IMR-90 (cell line): ENCODE measurements around the gene AFAP1L2. TPM values are rescaled to one million over a fixed set of nuclear protein-coding genes. Genes with fewer than 3 reads are reported as not detected.

Experiments
- ATAC-seq: fragments of 200-7000 bp; cut with Tn5 transposase; 2 replicates; pipeline ENCODE4 v1.9.1; 2020; ENCODE audit warnings: low read depth, mild to moderate bottlenecking, moderate library complexity
- BruUV-seq: library from RNA; stranded (reverse); fragments of 400-500 nt; replicated peaks from 2 replicates; lab custom pipeline; 2021; lab: Mats Ljungman, UMichigan
- CTCF ChIA-PET: fragments of 300-600 bp; formaldehyde crosslinking; extraction: SDS; loops from one replicate; lab custom pipeline; 2021; ENCODE audit warnings: antibody characterized with exemption; lab: Yijun Ruan, JAX
- POLR2A ChIA-PET: fragments of 300-600 bp; sonication (Branson Sonifier 250); formaldehyde crosslinking; loops from one replicate; lab custom pipeline; 2022; ENCODE audit warnings: antibody characterized with exemption; ENCODE audit not compliant: unreplicated experiment; lab: Charles Lee
- DNase-seq: peaks from one replicate; pipeline ENCODE4 v3.0.0; 2013
- H2AFZ ChIP-seq: replicated peaks from 2 replicates; pipeline ENCODE3; 2013; ENCODE audit warnings: low read length, mild to moderate bottlenecking; ENCODE audit not compliant: poor library complexity
- H2AK5ac ChIP-seq: 2 replicates; pipeline ENCODE4 v1.6.1; 2013; ENCODE audit warnings: low read depth, low read length, inconsistent platforms
- H2AK9ac ChIP-seq: replicated peaks from 2 replicates; pipeline ENCODE3; 2013; ENCODE audit warnings: mild to moderate bottlenecking, low read depth, low read length, moderate library complexity; ENCODE audit not compliant: poor library complexity
- H2BK120ac ChIP-seq: 2 replicates; pipeline ENCODE4 v1.6.1; 2013; ENCODE audit warnings: low read depth, low read length, inconsistent platforms
- H2BK15ac ChIP-seq: 3 replicates; pipeline ENCODE4 v1.6.1; 2013; ENCODE audit warnings: low read depth, low read length, inconsistent platforms
- H2BK20ac ChIP-seq: 2 replicates; pipeline ENCODE4 v1.6.1; 2013; ENCODE audit warnings: low read depth, mild to moderate bottlenecking, inconsistent platforms, low read length, moderate library complexity
- H2BK5ac ChIP-seq: 2 replicates; pipeline ENCODE4 v1.6.1; 2013; ENCODE audit warnings: mild to moderate bottlenecking, low read depth, low read length, inconsistent platforms; ENCODE audit not compliant: poor library complexity, severe bottlenecking
- H3K14ac ChIP-seq: replicated peaks from 2 replicates; pipeline ENCODE4 v1.6.1; 2013; ENCODE audit warnings: low read depth, low read length, inconsistent platforms
- H3K18ac ChIP-seq: 2 replicates; pipeline ENCODE4 v1.6.1; 2013; ENCODE audit warnings: low read depth, low read length, control low read depth
- H3K23ac ChIP-seq: 2 replicates; pipeline ENCODE4 v1.6.1; 2013; ENCODE audit warnings: low read depth, low read length, inconsistent platforms
- H3K27ac ChIP-seq: 2 replicates; pipeline ENCODE4 v1.5.1; 2013; ENCODE audit warnings: mild to moderate bottlenecking, control low read depth, low read length; ENCODE audit not compliant: insufficient read depth
- H3K27me3 ChIP-seq: 2 replicates; pipeline ENCODE4 v1.6.1; 2013; ENCODE audit warnings: low read length; ENCODE audit not compliant: control insufficient read depth, insufficient read depth
- H3K36me3 ChIP-seq: 2 replicates; pipeline ENCODE4 v1.6.1; 2013; ENCODE audit warnings: low read length, mixed read lengths; ENCODE audit not compliant: control insufficient read depth, insufficient read depth
- H3K4ac ChIP-seq: 2 replicates; pipeline ENCODE4 v1.6.1; 2013; ENCODE audit warnings: low read depth, low read length, inconsistent platforms
- H3K4me1 ChIP-seq: 2 replicates; pipeline ENCODE4 v1.6.1; 2013; ENCODE audit warnings: low read length, mixed read lengths; ENCODE audit not compliant: control insufficient read depth, insufficient read depth
- H3K4me2 ChIP-seq: 2 replicates; pipeline ENCODE4 v1.6.1; 2013; ENCODE audit warnings: low read depth, mild to moderate bottlenecking, control low read depth, low read length, moderate library complexity
- H3K4me3 ChIP-seq: 2 replicates; pipeline ENCODE4 v1.5.1; 2013; ENCODE audit warnings: low read depth, mild to moderate bottlenecking, control low read depth, low read length, moderate library complexity; ENCODE audit not compliant: insufficient read depth
- H3K56ac ChIP-seq: 2 replicates; pipeline ENCODE4 v1.6.1; 2013; ENCODE audit warnings: low read length, inconsistent platforms; ENCODE audit not compliant: insufficient read depth; ENCODE audit errors: extremely low read depth
- H3K79me1 ChIP-seq, 2 experiments: 2 replicates each; pipeline ENCODE4 v1.6.1; 2013; ENCODE audit warnings: low read length in 2 of 2, inconsistent platforms in 1 of 2, low read depth in 1 of 2
- H3K9ac ChIP-seq: 2 replicates; pipeline ENCODE4 v1.6.1; 2013; ENCODE audit warnings: low read depth, low read length, control low read depth
- H3K9me1 ChIP-seq: 2 replicates; pipeline ENCODE4 v1.6.1; 2013; ENCODE audit warnings: low read length, inconsistent platforms; ENCODE audit not compliant: insufficient read depth
- H3K9me3 ChIP-seq: 2 replicates; pipeline ENCODE4 v1.6.1; 2013; ENCODE audit warnings: low read length; ENCODE audit not compliant: control insufficient read depth, insufficient read depth
- H4K20me1 ChIP-seq: 2 replicates; pipeline ENCODE4 v1.6.1; 2013; ENCODE audit warnings: low read length, inconsistent platforms; ENCODE audit not compliant: insufficient read depth
- H4K5ac ChIP-seq: 2 replicates; pipeline ENCODE4 v1.6.1; 2013; ENCODE audit warnings: mild to moderate bottlenecking, low read depth, low read length, control low read depth
- H4K8ac ChIP-seq, 2 experiments: 2 replicates each; pipeline ENCODE4 v1.6.1; 2013; ENCODE audit warnings: low read depth in 2 of 2, low read length in 2 of 2, control low read depth in 1 of 2, inconsistent platforms in 1 of 2
- H4K91ac ChIP-seq: 2 replicates; pipeline ENCODE4 v1.6.1; 2013; ENCODE audit warnings: low read depth, low read length, inconsistent platforms; ENCODE audit not compliant: insufficient read depth
- BHLHE40 ChIP-seq: fragments of 150-350 bp; IDR thresholded peaks from 2 replicates; pipeline ENCODE4 v1.6.1; 2016; ENCODE audit warnings: mild to moderate bottlenecking, low read depth, low read length
- CEBPB ChIP-seq: IDR thresholded peaks from 2 replicates; pipeline ENCODE4 v1.6.1; 2012; ENCODE audit warnings: low read depth, low read length, improper control_type of control experiment
- CHD1 ChIP-seq: IDR thresholded peaks from 2 replicates; pipeline ENCODE4 v1.6.1; 2012; ENCODE audit warnings: low read depth, low read length, improper control_type of control experiment
- CTCF ChIP-seq: conservative IDR thresholded peaks from 2 replicates; pipeline ENCODE4 v1.5.1; 2012; ENCODE audit warnings: mild to moderate bottlenecking, low read depth, low read length, improper control_type of control experiment
- FOS ChIP-seq: fragments of 150-350 bp; IDR thresholded peaks from 2 replicates; pipeline ENCODE4 v1.6.1; 2016; ENCODE audit warnings: low read depth, low read length
- MAFK ChIP-seq: IDR thresholded peaks from 2 replicates; pipeline ENCODE4 v1.6.1; 2012; ENCODE audit warnings: low read depth, low read length, improper control_type of control experiment
- MAZ ChIP-seq: IDR thresholded peaks from 2 replicates; pipeline ENCODE4 v1.6.1; 2012; ENCODE audit warnings: low read depth, mild to moderate bottlenecking, low read length, improper control_type of control experiment, moderate library complexity, borderline replicate concordance
- MXI1 ChIP-seq: IDR thresholded peaks from 2 replicates; pipeline ENCODE4 v1.6.1; 2012; ENCODE audit warnings: low read depth, mild to moderate bottlenecking, low read length, moderate library complexity, borderline replicate concordance
- NFE2L2 ChIP-seq: fragments of 150-350 bp; IDR thresholded peaks from 2 replicates; pipeline ENCODE4 v1.6.1; 2016; ENCODE audit warnings: low read depth, mild to moderate bottlenecking, low read length
- RAD21 ChIP-seq: IDR thresholded peaks from 2 replicates; pipeline ENCODE4 v1.6.1; 2012; ENCODE audit warnings: low read length, improper control_type of control experiment
- RCOR1 ChIP-seq: IDR thresholded peaks from 2 replicates; pipeline ENCODE4 v1.6.1; 2012; ENCODE audit warnings: mild to moderate bottlenecking, low read length, improper control_type of control experiment; ENCODE audit not compliant: insufficient replicate concordance
- RFX5 ChIP-seq: IDR thresholded peaks from 2 replicates; pipeline ENCODE4 v1.8.0; 2012; ENCODE audit warnings: low read depth, mild to moderate bottlenecking, low read length, moderate library complexity
- SMC3 ChIP-seq: fragments of 150-350 bp; IDR thresholded peaks from 2 replicates; pipeline ENCODE4 v1.6.1; 2016; ENCODE audit warnings: low read depth, mild to moderate bottlenecking, antibody characterized with exemption, low read length, moderate library complexity
- WGBS, 2 experiments: methylation state at CpG; one replicate each; pipeline versions ENCODE4 v1.1.5 to v1.1.7; 2013; ENCODE audit warnings: missing lambda C conversion rate in 2 of 2; ENCODE audit not compliant: insufficient read length in 1 of 2; ENCODE audit errors: extremely low coverage in 2 of 2; 5-methylcytosine and 5-hydroxymethylcytosine counted together
- dilution Hi-C: fragments of 300-500 bp; cut with HindIII; formaldehyde crosslinking; loops from one replicate; pipeline ENCODE4 v1.14.3; 2018; ENCODE audit warnings: low sequenced_read_pairs; ENCODE audit not compliant: unreplicated experiment
- in situ Hi-C: fragments of 300-500 bp; cut with MboI; formaldehyde crosslinking; loops from 3 replicates; pipeline ENCODE4 v1.14.3; 2019; ENCODE audit warnings: low sequenced_read_pairs, inconsistent platforms, mixed read lengths
- intact Hi-C: fragments of 100-400 bp; cut with micrococcal nuclease; formaldehyde crosslinking; loops from 2 replicates; pipeline ENCODE4 v1.10.0; 2022
- polyA plus RNA-seq, 3 experiments: library from polyadenylated mRNA; depleted of rRNA; stranded (reverse); fragments of >200 nt; gene quantifications; 2 replicates each; pipeline ENCODE4 v1.2.3, GENCODE V29; 2012; ENCODE audit warnings: low replicate concordance in 1 of 3
- total RNA-seq: library from RNA; depleted of rRNA; stranded (reverse); fragments of >200 nt; gene quantifications from 2 replicates; pipeline ENCODE4 v1.2.3, GENCODE V29; 2012
- TF ChIP-seq, protein P1 (sequence below): fragments of 150-350 bp; IDR thresholded peaks from 2 replicates; pipeline ENCODE4 v1.6.1; 2017; ENCODE audit warnings: mild to moderate bottlenecking, antibody characterized with exemption, low read length, low read depth
- TF ChIP-seq, protein P2 (sequence below): fragments of 150-350 bp; IDR thresholded peaks from 2 replicates; pipeline ENCODE4 v1.6.1; 2016; ENCODE audit warnings: low read depth, mild to moderate bottlenecking, low read length, moderate library complexity, borderline replicate concordance

The AFAP1L2 gene
- total and polyA plus RNA-seq, 2 of the 4 experiments (the other 2 are of a cell fraction): under 0.01 to 0.10 TPM

DNA sequence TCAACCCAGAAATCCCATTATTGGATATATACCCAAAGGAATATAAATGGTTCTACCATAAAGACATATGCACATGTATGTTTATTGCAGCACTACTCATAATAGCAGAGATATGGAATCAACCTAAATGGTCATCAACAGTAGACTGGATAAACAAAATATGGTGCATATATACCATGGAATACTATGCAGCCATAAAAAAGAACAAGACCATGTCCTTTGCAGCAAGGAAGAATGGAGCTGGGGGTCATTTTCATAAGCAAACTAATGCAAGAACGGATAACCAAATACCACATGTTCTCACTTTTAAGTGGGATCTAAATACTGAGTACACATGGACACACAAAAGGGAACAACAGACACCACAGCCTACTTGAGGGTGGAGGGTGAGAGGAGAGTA is 2.2 kb upstream of the AFAP1L2 start:
- in situ Hi-C loops (no loop called here), intact Hi-C loops (no loop called here), dilution Hi-C loops (no loop called here)
- Histone ChIP-seq H3K4me1 (no peaks in the 10 kb centered on the region), H2BK5ac (no peak overlapping the region), H3K79me1 (no peaks in the 10 kb centered on the region), H3K14ac (no peak overlapping the region), H2BK120ac (no peak overlapping the region), H3K27ac (no peak overlapping the region), H3K4me2 (no peak overlapping the region), H3K9me3 (no peaks in the 10 kb centered on the region), H3K4ac (no peak overlapping the region), H3K9me1 (no peaks in the 10 kb centered on the region), H4K91ac (no peak overlapping the region), H4K5ac (no peak overlapping the region), H2AK5ac (no peak overlapping the region), H2BK15ac (no peak overlapping the region), H3K56ac (no peak overlapping the region), H2AFZ (no peak overlapping the region), H4K8ac (no peak overlapping the region), H3K36me3 (no peaks in the 10 kb centered on the region), H3K4me3 (no peak overlapping the region), H3K27me3 (peaks cover 54% of the 10 kb centered on the region), H2AK9ac (no peak overlapping the region), H3K18ac (no peak overlapping the region), H2BK20ac (no peak overlapping the region), H3K9ac (no peak overlapping the region), H3K23ac (no peak overlapping the region), H4K20me1 (no peaks in the 10 kb centered on the region)
- POLR2A ChIA-PET: no interaction called here
- CTCF ChIA-PET: no interaction called here
- TF ChIP-seq RAD21 (no peak), CTCF (no peak), RCOR1 (no peak), SMC3 (no peak), NFE2L2 (no peak), RFX5 (no peak), BHLHE40 (no peak), MAZ (no peak), FOS (no peak), MAFK (no peak), CHD1 (no peak), CEBPB (no peak), MXI1 (no peak)
- TF ChIP-seq, protein P1, sequence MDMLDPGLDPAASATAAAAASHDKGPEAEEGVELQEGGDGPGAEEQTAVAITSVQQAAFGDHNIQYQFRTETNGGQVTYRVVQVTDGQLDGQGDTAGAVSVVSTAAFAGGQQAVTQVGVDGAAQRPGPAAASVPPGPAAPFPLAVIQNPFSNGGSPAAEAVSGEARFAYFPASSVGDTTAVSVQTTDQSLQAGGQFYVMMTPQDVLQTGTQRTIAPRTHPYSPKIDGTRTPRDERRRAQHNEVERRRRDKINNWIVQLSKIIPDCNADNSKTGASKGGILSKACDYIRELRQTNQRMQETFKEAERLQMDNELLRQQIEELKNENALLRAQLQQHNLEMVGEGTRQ: no peak
- TF ChIP-seq, protein P2, sequence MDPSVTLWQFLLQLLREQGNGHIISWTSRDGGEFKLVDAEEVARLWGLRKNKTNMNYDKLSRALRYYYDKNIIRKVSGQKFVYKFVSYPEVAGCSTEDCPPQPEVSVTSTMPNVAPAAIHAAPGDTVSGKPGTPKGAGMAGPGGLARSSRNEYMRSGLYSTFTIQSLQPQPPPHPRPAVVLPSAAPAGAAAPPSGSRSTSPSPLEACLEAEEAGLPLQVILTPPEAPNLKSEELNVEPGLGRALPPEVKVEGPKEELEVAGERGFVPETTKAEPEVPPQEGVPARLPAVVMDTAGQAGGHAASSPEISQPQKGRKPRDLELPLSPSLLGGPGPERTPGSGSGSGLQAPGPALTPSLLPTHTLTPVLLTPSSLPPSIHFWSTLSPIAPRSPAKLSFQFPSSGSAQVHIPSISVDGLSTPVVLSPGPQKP: no peak
- no CpG with 5 or more reads among the region's 1 CpG for WGBS, 2 experiments
- ATAC-seq (no peak), DNase-seq (no peak)
- no TSS peak for BruUV-seq
